Measurements from ENCODE around the gene ZNF648.
"Not testable (repeated sequence)": the region's sequence is repeated elsewhere in the genome, so short reads cannot be mapped to it uniquely, and the experiment has no call there.

Gene ZNF648

GRCh38 chr1:182015360-182015759 lies 46.2 kb downstream of the ZNF648 start:
- DNase-seq: no peak

DNA sequence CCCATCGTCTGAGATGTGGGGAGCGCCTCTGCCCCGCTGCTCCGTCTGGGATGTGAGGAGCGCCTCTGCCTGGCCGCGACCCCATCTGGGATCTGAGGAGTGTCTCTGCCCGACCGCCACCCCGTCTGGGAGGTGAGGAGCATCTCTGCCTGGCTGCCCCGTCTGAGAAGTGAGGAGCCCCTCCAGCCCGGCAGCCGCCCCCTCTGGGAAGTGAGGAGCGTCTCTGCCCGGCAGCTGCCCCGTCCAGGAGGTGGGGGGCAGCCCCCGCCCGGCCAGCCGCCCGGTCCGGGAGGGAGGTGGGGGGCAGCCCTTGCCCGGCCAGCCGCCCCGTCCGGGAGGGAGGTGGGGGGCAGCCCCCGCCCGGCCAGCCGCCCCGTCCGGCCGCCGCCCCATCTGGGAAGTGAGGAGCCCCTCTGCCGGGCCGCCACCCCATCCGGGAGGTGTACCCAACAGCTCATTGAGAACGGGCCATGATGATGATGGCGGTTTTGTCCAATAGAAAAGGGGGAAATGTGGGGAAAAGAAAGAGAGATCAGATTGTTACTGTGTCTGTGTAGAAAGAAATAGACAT lies 50.6 kb downstream of the ZNF648 start:
- not testable (repeated sequence) for DNase-seq

DNA sequence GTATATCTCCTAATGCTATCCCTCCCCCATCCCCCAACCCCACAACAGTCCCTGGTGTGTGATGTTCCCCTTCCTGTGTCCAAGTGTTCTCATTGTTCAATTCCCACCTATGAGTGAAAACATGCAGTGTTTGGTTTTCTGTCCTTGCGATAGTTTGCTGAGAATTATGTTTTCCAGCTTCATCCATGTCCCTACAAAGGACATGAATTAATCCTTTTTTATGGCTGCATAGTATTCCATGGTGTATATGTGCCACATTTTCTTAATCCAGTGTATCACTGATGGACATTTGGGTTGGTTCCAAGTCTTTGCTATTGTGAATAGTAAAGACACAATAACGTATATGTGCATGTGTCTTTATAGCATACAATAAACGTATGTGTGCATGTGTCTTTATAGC lies 56.1 kb downstream of the ZNF648 start:
- DNase-seq: not testable (repeated sequence)

- no peak for DNase-seq
These were observed 56.9 kb downstream of the ZNF648 start for GRCh38 chr1:182004601-182005000.
